Measurements from ENCODE around the gene PCK2.

The PCK2 gene

DNA sequence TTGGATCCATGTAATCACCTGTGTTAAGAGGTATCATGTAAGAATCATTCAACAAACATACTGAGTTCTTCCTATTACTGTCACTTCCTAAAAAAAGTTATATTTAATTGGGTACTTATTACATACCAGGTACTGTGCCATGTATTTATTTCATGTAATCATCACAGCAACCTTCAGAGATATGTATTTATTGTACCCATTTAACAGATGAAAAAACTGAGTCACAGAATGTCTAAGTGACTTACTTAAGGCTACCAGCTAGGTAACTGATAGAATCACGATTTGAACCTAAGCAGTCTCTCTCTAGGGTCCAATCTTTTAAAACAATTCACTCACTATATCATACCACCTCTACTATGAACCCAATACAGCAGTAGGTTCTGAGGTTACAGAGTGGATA is 50.3 kb downstream of the PCK2 start:
- TF ChIP-seq, protein P1, sequence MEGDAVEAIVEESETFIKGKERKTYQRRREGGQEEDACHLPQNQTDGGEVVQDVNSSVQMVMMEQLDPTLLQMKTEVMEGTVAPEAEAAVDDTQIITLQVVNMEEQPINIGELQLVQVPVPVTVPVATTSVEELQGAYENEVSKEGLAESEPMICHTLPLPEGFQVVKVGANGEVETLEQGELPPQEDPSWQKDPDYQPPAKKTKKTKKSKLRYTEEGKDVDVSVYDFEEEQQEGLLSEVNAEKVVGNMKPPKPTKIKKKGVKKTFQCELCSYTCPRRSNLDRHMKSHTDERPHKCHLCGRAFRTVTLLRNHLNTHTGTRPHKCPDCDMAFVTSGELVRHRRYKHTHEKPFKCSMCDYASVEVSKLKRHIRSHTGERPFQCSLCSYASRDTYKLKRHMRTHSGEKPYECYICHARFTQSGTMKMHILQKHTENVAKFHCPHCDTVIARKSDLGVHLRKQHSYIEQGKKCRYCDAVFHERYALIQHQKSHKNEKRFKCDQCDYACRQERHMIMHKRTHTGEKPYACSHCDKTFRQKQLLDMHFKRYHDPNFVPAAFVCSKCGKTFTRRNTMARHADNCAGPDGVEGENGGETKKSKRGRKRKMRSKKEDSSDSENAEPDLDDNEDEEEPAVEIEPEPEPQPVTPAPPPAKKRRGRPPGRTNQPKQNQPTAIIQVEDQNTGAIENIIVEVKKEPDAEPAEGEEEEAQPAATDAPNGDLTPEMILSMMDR (IDR thresholded peaks at IDR 0.05): no peak
- Mint-ChIP-seq H3K36me3 (ENCODE audit: low read depth) (peaks cover 23% of the 10 kb centered on the region), H3K4me3 (no peak overlapping the region), H3K9me3 (no peaks in the 10 kb centered on the region), H3K27me3 (ENCODE audit: low read depth, poor library complexity) (no peaks in the 10 kb centered on the region), H3K4me1 (peaks cover 61% of the 10 kb centered on the region), H3K27ac (no peak overlapping the region)
- no peak for DNase-seq

DNA sequence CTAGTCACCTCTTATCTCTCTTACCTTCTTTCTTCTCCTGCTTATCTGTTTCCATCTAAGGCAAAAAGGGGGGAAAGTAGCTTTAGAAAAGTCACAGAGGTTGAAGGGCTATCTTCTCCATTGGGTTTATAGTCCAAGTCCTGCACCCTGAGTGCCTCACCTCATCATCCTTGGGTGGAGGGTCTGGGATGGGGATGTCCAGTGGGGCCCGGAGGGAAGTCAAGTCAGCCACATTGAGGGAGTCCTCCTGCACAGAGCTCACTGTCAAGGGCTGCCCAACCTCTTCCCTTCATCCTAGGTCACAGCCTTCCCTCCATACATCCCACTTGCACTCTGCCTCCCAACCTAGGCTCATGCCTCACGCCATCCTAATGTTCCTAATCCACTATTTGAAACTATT is 51.1 kb downstream of the PCK2 start:
- Mint-ChIP-seq H3K9me3 (no peaks in the 10 kb centered on the region), H3K27ac (no peak overlapping the region), H3K4me3 (peak overlapping the region; percentile 98), H3K27me3 (ENCODE audit: low read depth, poor library complexity) (no peaks in the 10 kb centered on the region), H3K36me3 (ENCODE audit: low read depth) (peaks cover 22% of the 10 kb centered on the region), H3K4me1 (peaks cover 54% of the 10 kb centered on the region)
- TF ChIP-seq, protein P1 (IDR thresholded peaks at IDR 0.05): no peak
- DNase-seq: no peak

DNA sequence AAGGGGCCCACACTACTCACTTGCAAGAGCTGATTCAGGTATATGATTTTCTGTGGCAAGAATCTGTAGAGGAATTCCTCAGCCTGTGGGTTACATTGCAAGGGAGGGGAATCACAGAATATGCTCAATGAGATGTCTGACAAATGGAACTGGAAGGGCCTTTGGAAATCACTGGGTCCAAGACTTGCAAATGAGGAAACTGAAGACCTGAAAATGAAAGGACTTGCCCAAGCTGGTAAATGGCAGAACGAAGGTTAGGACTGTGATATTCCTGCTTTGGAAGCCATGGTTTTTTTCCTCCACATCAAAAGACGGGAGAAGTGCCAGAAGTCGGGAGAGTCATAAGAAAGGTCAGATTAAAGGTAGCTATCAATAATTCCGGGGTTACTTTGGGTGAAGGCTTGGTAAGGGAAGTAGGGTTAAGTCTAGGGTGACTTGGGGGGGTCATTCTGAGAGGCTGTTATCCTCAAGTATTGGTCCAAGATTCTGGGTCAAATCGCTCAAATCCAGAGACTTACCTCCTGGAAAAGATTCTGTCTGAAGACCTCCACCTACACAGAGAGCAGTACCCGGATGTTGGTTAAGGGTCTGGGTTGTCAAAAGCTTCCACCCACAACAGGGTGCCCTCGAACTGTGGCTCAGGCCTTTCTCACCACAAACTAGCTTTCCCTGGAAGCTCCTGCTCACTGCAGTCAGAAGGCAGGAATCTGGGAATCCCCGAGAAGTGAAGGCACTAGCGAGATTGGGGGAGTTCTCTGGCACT is 51.8 kb downstream of the PCK2 start:
- Mint-ChIP-seq H3K4me1 (peaks cover 52% of the 10 kb centered on the region), H3K27ac (peak overlapping the region; percentile 80), H3K27me3 (ENCODE audit: low read depth, poor library complexity) (no peaks in the 10 kb centered on the region), H3K4me3 (peak overlapping the region; percentile 98), H3K9me3 (no peaks in the 10 kb centered on the region), H3K36me3 (ENCODE audit: low read depth) (peaks cover 28% of the 10 kb centered on the region)
- TF ChIP-seq, protein P1 (IDR thresholded peaks at IDR 0.05): no peak
- no peak for DNase-seq

DNA sequence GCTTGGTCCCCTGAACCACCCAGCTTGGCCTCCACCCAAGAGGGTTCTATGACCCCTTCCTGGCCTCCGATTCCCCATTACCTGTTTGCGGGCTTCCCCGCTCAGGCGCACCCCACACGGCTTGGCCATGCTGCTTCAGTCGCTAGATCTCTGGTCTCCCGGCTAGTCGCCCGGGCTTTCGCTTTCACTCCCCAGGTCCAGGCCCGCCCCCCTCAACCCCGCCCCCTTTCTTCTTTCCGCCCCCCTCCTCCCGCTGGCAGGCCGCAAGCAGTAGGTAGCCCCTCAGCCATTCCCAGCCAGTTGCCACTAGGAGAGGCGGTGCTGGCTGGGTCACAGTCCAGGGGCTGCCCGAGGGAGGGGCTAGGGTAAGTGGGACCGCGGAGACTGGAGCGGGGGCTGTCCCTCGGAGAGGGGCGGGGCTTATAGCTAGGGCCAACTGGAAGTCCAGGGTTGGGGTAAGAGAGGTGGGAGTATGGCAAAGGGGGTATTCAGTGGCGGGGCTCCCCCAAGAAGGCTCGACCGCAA is 52.4 kb downstream of the PCK2 start, which contains the start of gene PSME2:
TSS of gene PSME2 (minus strand) at position 158 of the 525 bp plus-strand sequence. CDS start at position 129, 29 bp downstream.
- Mint-ChIP-seq H3K36me3 (ENCODE audit: low read depth) (peaks cover 34% of the 10 kb centered on the region), H3K4me1 (peaks cover 51% of the 10 kb centered on the region), H3K4me3 (peak within 1 kb of the TSS; percentile 98), H3K27me3 (ENCODE audit: low read depth, poor library complexity) (no peaks in the 10 kb centered on the region), H3K27ac (peak within 1 kb of the TSS; percentile 93), H3K9me3 (no peaks in the 10 kb centered on the region)
- TF ChIP-seq, protein P1 (IDR thresholded peaks at IDR 0.05): no peak
- DNase-seq: peak; percentile 97

DNA sequence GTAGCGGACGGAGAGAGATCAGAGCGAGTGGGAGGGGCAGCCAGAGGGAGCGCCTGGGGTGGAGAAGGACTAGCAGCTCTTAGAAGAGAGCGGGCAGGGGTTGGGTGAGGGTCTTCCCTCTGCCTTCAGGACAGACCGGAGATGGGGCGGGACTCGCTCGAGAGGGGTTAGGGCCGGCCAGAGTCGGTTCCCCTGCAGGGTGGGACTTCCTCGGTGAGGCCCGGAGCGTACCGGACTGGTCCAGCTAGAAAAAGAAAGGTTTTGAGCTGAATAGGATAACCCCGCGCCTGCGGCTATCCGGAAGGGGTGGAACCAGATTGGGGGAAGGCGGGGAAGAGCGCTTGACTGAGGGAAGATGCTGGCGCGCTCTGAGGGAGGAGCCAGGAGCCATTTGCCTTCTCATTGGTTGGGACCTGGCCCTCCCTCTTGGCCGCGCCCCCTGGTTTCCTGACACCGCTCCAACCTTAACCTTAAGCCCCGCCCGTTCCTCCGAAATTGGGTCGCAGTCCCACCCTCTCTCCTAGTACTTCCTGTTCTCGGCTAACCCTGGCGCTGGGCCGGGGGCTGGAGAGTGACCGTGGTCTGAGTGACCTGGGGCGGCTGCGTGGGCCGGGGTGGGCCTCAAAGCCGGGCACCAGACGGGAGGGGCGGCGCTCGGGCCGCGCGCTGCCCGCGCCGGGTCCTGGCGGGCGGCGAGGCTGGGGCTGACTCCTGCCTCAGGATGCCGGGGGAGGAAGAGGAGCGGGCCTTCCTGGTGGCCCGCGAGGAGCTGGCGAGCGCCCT is 53.1 kb downstream of the PCK2 start, which contains the start of gene RNF31:
TSS of gene RNF31 (plus strand) at position 521 of the 783 bp plus-strand sequence. CDS start at position 722, 201 bp downstream.
- peaks cover 39% of the 10 kb centered on the region for H3K36me3 Mint-ChIP-seq (ENCODE audit: low read depth)
- H3K27me3 Mint-ChIP-seq (ENCODE audit: low read depth, poor library complexity): no peaks in the 10 kb centered on the region
- peak; percentile 97 for DNase-seq
- TF ChIP-seq, protein P1 (IDR thresholded peaks at IDR 0.05): no peak
- H3K9me3 Mint-ChIP-seq: no peaks in the 10 kb centered on the region
- peaks cover 47% of the 10 kb centered on the region for H3K4me1 Mint-ChIP-seq
- H3K27ac Mint-ChIP-seq: peak within 1 kb of the TSS; percentile 93
- H3K4me3 Mint-ChIP-seq: peak within 1 kb of the TSS; percentile 98

All from nephron progenitor cell (in vitro differentiated cells).